A549 (cell line): ENCODE measurements around the gene INHA.

Experiments used
- CBX2 ChIP-seq: fragments of 200-600 bp; sonication (generic); IDR thresholded peaks from 2 replicates; pipeline ENCODE4 v1.6.1; 2016; ENCODE audit warnings: low read depth, mild to moderate bottlenecking, borderline replicate concordance
- CEBPB ChIP-seq, 2 experiments: fragments of >200 bp in 1 of 2; sonication (Bioruptor Twin) in 1 of 2; formaldehyde crosslinking in 1 of 2; IDR thresholded peaks; 2 replicates each; pipeline ENCODE4 v1.6.1; 2012 to 2016
- CHD4 ChIP-seq: fragments of 200-600 bp; sonication (generic); IDR thresholded peaks from 2 replicates; pipeline ENCODE4 v1.6.1; 2016; ENCODE audit warnings: antibody characterized with exemption, mild to moderate bottlenecking, borderline replicate concordance
- JUN ChIP-seq, 2 experiments: fragments of >200 bp; sonication (Bioruptor Twin); formaldehyde crosslinking; IDR thresholded peaks; 2 replicates in 1 of 2; 3 replicates in 1 of 2; pipeline ENCODE4 v1.6.1; 2016 to 2017
- MAFK ChIP-seq: fragments of 450-650 bp; IDR thresholded peaks from 2 replicates; pipeline ENCODE4 v1.6.1; 2014; ENCODE audit not compliant: partially characterized antibody
- POLR2A ChIP-seq: IDR thresholded peaks from 2 replicates; pipeline ENCODE4 v1.6.1; 2012; ENCODE audit warnings: mild to moderate bottlenecking, low read length
- ZFP36 ChIP-seq: fragments of 450-650 bp; IDR thresholded peaks from 2 replicates; pipeline ENCODE4 v1.6.1; 2014; ENCODE audit warnings: borderline replicate concordance; ENCODE audit not compliant: partially characterized antibody
- ZSCAN20 ChIP-seq: fragments of 250-450 bp; sonication (Bioruptor Pico); IDR thresholded peaks from 2 replicates; pipeline ENCODE4 v1.8.0; 2022; ENCODE audit warnings: mild to moderate bottlenecking, moderate library complexity
- TF ChIP-seq, protein P1 (sequence below): fragments of >200 bp; sonication (Bioruptor Twin); formaldehyde crosslinking; IDR thresholded peaks from 3 replicates; pipeline ENCODE4 v1.5.1; 2016
- TF ChIP-seq, protein P2 (sequence below): fragments of 450-650 bp; IDR thresholded peaks from 2 replicates; pipeline ENCODE4 v1.6.1; 2014; ENCODE audit warnings: antibody characterized with exemption
- TF ChIP-seq, protein P3 (sequence below): fragments of 150-350 bp; IDR thresholded peaks from 2 replicates; pipeline ENCODE4 v1.6.1; 2014; ENCODE audit warnings: low read depth, mild to moderate bottlenecking, low read length
- TF ChIP-seq, protein P4 (sequence below): IDR thresholded peaks from 2 replicates; pipeline ENCODE4 v1.6.1; 2012

DNA sequence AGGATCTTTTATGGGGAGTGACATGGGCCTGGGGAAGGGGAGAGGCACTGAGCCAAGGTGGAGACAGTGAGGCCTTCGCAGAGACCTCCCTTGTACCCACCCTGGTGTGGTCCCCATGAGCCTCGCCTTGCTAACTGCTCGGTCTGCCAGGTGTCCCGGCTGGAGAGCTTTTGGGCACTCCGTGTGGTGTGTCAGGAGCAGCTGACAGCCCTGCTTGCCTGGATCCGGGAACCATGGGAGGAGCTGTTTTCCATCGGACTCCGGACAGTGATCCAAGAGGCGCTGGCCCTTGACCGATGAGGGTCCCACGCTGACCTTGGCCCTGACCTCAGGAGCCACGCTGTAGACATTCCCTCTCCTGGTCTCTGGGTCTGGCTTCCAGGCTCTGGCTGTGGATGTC, 43.8 kb downstream of the INHA start:
- no peak for TF ChIP-seq POLR2A
- TF ChIP-seq, protein P1, sequence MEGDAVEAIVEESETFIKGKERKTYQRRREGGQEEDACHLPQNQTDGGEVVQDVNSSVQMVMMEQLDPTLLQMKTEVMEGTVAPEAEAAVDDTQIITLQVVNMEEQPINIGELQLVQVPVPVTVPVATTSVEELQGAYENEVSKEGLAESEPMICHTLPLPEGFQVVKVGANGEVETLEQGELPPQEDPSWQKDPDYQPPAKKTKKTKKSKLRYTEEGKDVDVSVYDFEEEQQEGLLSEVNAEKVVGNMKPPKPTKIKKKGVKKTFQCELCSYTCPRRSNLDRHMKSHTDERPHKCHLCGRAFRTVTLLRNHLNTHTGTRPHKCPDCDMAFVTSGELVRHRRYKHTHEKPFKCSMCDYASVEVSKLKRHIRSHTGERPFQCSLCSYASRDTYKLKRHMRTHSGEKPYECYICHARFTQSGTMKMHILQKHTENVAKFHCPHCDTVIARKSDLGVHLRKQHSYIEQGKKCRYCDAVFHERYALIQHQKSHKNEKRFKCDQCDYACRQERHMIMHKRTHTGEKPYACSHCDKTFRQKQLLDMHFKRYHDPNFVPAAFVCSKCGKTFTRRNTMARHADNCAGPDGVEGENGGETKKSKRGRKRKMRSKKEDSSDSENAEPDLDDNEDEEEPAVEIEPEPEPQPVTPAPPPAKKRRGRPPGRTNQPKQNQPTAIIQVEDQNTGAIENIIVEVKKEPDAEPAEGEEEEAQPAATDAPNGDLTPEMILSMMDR, result no peak
- TF ChIP-seq CEBPB (IDR thresholded peaks at IDR 0.05), result no peak
- no peak for TF ChIP-seq MAFK
- no peak for TF ChIP-seq JUN (IDR thresholded peaks at IDR 0.05)
- TF ChIP-seq ZFP36, result no peak
- TF ChIP-seq, protein P2, sequence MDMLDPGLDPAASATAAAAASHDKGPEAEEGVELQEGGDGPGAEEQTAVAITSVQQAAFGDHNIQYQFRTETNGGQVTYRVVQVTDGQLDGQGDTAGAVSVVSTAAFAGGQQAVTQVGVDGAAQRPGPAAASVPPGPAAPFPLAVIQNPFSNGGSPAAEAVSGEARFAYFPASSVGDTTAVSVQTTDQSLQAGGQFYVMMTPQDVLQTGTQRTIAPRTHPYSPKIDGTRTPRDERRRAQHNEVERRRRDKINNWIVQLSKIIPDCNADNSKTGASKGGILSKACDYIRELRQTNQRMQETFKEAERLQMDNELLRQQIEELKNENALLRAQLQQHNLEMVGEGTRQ, result no peak
- no peak for TF ChIP-seq CHD4
- TF ChIP-seq CBX2, result no peak
- TF ChIP-seq ZSCAN20 (CRISPR knock-in tag), result no peak
- TF ChIP-seq, protein P3, sequence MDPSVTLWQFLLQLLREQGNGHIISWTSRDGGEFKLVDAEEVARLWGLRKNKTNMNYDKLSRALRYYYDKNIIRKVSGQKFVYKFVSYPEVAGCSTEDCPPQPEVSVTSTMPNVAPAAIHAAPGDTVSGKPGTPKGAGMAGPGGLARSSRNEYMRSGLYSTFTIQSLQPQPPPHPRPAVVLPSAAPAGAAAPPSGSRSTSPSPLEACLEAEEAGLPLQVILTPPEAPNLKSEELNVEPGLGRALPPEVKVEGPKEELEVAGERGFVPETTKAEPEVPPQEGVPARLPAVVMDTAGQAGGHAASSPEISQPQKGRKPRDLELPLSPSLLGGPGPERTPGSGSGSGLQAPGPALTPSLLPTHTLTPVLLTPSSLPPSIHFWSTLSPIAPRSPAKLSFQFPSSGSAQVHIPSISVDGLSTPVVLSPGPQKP, result no peak
- TF ChIP-seq, protein P4, sequence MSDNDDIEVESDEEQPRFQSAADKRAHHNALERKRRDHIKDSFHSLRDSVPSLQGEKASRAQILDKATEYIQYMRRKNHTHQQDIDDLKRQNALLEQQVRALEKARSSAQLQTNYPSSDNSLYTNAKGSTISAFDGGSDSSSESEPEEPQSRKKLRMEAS, result no peak
